Gastrocnemius medialis (tissue), 4 donors: ENCODE results near the gene VIPR2. TPM values are rescaled to one million over a fixed set of nuclear protein-coding genes. Genes with fewer than 3 reads are reported as not detected.

Experiments
- ATAC-seq, 2 donors: fragments of 150-250 bp; one replicate each; pipeline ENCODE4 v1.9.1; 2016
- DNase-seq, 2 donors: peaks; one replicate each; pipeline ENCODE4 v3.0.0-alpha.2; 2019
- H3K27ac ChIP-seq, 4 donors: fragments of 200-600 bp; sonication (generic); 1 replicate in 1 of 4; 2 replicates in 3 of 4; pipeline ENCODE4 v1.5.1; 2016 to 2018; ENCODE audit warnings: mild to moderate bottlenecking in 2 of 4, moderate library complexity in 1 of 4
- H3K27me3 ChIP-seq, 3 donors: fragments of 200-600 bp; sonication (generic) in 2 of 3; 1 replicate in 1 of 3; 2 replicates in 2 of 3; pipeline versions ENCODE4 v1.5.1 to v1.6.0; 2016 to 2019; ENCODE audit warnings: mild to moderate bottlenecking in 1 of 3, moderate library complexity in 1 of 3
- H3K36me3 ChIP-seq, 2 donors: fragments of 200-600 bp; sonication (generic) in 1 of 2; one replicate each; pipeline ENCODE4 v1.5.1; 2017 to 2018
- H3K4me1 ChIP-seq, 2 donors: fragments of 200-600 bp; sonication (generic) in 1 of 2; one replicate each; pipeline ENCODE4 v1.5.1; 2016 to 2017; ENCODE audit warnings: mild to moderate bottlenecking in 2 of 2
- H3K4me3 ChIP-seq, 4 donors: fragments of 200-600 bp; sonication (generic) in 3 of 4; 1 replicate in 1 of 4; 2 replicates in 3 of 4; pipeline ENCODE4 v1.5.1; 2016 to 2019; ENCODE audit warnings: mild to moderate bottlenecking in 2 of 4
- H3K9me3 ChIP-seq, 3 donors: fragments of 200-600 bp; sonication (generic) in 2 of 3; 1 replicate in 1 of 3; 2 replicates in 2 of 3; pipeline ENCODE4 v1.5.1; 2016 to 2019
- CTCF ChIP-seq, 5 experiments: fragments of 450-650 bp in 3 of 5; fragments of 200-600 bp in 2 of 5; sonication (generic) in 2 of 5; IDR thresholded peaks in 4 of 5; conservative IDR thresholded peaks in 1 of 5; 1 replicate in 4 of 5; 2 replicates in 1 of 5; pipeline ENCODE4 v1.5.1; 2016 to 2019; ENCODE audit warnings: antibody characterized with exemption in 5 of 5, mild to moderate bottlenecking in 3 of 5, moderate library complexity in 3 of 5
- POLR2A ChIP-seq, 2 donors: fragments of 450-650 bp; IDR thresholded peaks; one replicate each; pipeline ENCODE4 v1.6.1; 2017; ENCODE audit warnings: antibody characterized with exemption in 2 of 2, mild to moderate bottlenecking in 2 of 2, moderate library complexity in 2 of 2
- in situ Hi-C, 4 donors: fragments of 200-750 bp; cut with MboI; loops; one replicate each; pipeline versions ENCODE4 v1.15.0 to v1.8.0; 2017; ENCODE audit warnings: low sequenced_read_pairs in 4 of 4
- intact Hi-C: fragments of 100-400 bp; cut with DNase I; formaldehyde crosslinking; loops from one replicate; pipeline ENCODE4 v1.15.1; 2023; ENCODE audit warnings: low total_unique reads
- total RNA-seq, 4 donors: library from RNA; depleted of rRNA; stranded (reverse); fragments of >200 nt; gene quantifications; one replicate each; pipeline versions ENCODE4 v1.1.0 to v1.2.3, GENCODE V29; 2016

The VIPR2 gene
- total RNA-seq, 4 donors from 2014 or later, result 0.39 to 2.2 (median 0.80) TPM

DNA sequence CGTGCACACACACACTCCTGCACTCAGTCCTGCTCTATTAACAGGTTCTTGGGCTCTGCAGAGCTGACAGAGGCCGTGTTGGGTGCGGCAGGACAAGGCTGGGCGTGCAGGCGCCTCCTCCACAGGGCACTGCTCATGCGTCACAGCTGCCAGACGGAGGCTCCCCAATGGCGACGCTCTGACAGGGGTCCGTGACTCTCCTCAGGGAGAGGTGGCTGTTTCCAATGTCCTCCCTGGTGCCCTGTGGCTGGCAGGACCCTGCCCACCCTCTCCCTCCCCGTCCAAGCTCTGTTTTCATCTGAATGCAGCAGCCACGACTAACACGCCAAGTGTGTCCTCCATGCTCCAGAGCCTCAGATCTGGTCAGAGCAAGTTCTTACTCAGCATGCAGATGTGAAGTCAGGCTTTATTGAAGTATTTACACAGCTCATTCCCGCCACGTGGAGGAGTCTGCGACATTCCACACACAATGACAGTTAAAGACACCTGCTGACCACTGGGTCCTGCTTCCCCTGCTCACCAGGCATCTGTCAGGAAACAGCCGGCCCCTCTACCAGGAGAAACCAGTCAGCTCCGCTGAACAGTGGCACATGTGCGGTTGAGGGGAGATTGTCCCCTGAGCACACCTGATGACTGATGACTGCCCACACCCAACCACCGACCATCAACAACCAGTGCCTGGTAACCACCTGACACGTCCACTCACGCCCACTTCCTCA lies 116.7 kb downstream of the VIPR2 start:
- Histone ChIP-seq H3K36me3 (no peaks in the 10 kb centered on the region), H3K4me3 (no peak overlapping the region), H3K27me3 (no peaks in the 10 kb centered on the region), H3K9me3 (no peaks in the 10 kb centered on the region), H3K27ac (no peak overlapping the region), H3K4me1 (peaks cover 0 to 8% of the 10 kb centered on the region in 2 donors)
- intact Hi-C loops (no loop called here), in situ Hi-C loops (no loop called here)
- no peak for ATAC-seq
- no peak for DNase-seq
- TF ChIP-seq POLR2A (IDR thresholded peaks at IDR 0.05), result no peak
- TF ChIP-seq CTCF (IDR thresholded peaks at IDR 0.05 in 4 of 5, conservative IDR thresholded peaks at IDR 0.05 in 1 of 5), result no peak

- TF ChIP-seq CTCF (IDR thresholded peaks at IDR 0.05 in 4 of 5, conservative IDR thresholded peaks at IDR 0.05 in 1 of 5) (no peak), POLR2A (IDR thresholded peaks at IDR 0.05) (no peak)
- intact Hi-C loops, result no loop called here
- no peaks in the 10 kb centered on the region for H3K36me3 ChIP-seq
- no peak overlapping the region for H3K4me3 ChIP-seq
- H3K4me1 ChIP-seq, result peaks cover 0 to 8% of the 10 kb centered on the region in 2 donors
- no peaks in the 10 kb centered on the region for H3K9me3 ChIP-seq
- in situ Hi-C loops, result no loop called here
- ATAC-seq, result no peak
- H3K27me3 ChIP-seq, result no peaks in the 10 kb centered on the region
- no peak overlapping the region for H3K27ac ChIP-seq
- DNase-seq, result no peak
Observed at GRCh38 chr7:159027056-159027788, 117.4 kb downstream of the VIPR2 start.

DNA sequence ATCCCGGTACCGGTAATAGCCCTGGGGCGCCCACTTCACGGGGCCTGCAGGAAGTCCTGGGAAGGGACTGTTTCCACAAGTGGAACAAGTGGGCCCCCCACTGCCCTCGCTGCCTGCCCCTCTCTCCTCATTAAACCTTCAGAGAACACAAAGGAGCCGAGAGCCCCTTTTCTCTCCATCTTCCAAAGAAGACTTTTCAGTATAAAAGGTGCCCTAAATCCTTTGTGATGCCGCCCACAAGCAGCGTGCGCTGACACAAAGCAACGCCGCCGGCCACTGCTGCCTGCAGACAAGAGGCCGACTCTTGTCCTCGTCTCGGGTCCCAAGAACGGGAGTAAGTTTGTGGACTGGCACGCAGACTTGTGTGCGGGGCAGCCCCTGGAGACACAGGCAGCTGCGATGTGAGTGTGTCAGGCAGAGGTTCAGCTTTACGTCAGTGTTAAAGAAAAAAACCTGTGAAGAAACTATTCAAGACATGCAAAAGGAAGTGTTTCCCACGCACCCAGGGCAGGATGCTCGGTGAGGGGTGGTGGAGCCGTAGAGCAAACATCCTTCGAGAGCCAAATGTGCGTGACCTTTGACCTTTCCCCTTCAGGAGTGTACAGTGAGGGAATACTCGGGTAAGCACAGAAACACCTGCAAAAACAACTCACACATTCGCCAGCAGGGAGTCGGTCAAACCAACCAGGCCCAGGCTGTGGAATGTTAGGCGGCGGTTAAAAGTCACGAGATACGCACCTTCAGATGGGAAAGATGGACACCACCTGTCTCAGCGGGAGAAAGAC lies 118.2 kb downstream of the VIPR2 start:
- intact Hi-C loops (no loop called here), in situ Hi-C loops (no loop called here)
- Histone ChIP-seq H3K27ac (no peak overlapping the region), H3K4me1 (peaks cover 0 to 7% of the 10 kb centered on the region in 2 donors), H3K4me3 (no peak overlapping the region), H3K9me3 (no peaks in the 10 kb centered on the region), H3K27me3 (no peaks in the 10 kb centered on the region), H3K36me3 (no peaks in the 10 kb centered on the region)
- DNase-seq, result no peak
- no peak for ATAC-seq
- TF ChIP-seq POLR2A (IDR thresholded peaks at IDR 0.05) (no peak), CTCF (IDR thresholded peaks at IDR 0.05 in 4 of 5, conservative IDR thresholded peaks at IDR 0.05 in 1 of 5) (no peak)

DNA sequence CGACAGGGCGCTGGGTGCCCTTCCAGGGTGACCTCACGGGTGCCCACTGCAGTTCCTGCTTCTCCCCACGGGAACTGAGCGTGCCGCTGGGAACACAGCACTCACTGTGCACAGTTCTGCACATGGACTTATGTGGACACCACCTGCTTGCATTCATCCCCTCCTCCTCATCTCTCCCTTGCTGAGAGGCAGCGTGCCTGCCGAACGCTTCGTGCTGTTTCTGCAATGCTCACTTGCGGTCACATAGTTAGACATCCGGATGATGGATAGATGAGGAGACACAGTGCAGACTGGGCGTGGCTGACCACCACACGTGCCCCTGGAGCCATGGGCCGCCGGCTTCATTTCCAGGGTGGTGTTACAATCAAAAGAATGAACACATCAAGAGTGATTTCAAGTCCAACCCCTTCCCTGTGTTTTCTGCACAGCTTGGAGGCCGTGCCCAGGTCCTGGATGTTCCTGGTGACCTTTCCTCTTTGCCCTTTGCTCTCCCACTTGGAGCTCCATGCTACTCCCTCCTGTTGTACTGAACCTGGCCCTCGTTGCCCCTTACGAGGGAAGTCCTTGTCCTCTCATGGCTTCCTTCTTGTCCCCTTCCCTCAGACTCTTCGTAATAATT lies 119.4 kb downstream of the VIPR2 start:
- no peaks in the 10 kb centered on the region for H3K36me3 ChIP-seq
- no peak overlapping the region for H3K4me3 ChIP-seq
- TF ChIP-seq POLR2A (IDR thresholded peaks at IDR 0.05), result no peak
- no peak for TF ChIP-seq CTCF (IDR thresholded peaks at IDR 0.05 in 4 of 5, conservative IDR thresholded peaks at IDR 0.05 in 1 of 5)
- H3K4me1 ChIP-seq, result no peaks in the 10 kb centered on the region
- ATAC-seq (no peak), DNase-seq (no peak)
- no peaks in the 10 kb centered on the region for H3K9me3 ChIP-seq
- no peak overlapping the region for H3K27ac ChIP-seq
- no peaks in the 10 kb centered on the region for H3K27me3 ChIP-seq
- intact Hi-C loops (no loop called here), in situ Hi-C loops (no loop called here)
